Bronchial epithelial cell (primary cell): ENCODE data around the gene HAGH. TPM values are rescaled to one million over a fixed set of nuclear protein-coding genes. Genes with fewer than 3 reads are reported as not detected.

Source experiments
- DNase-seq: peaks from one replicate; pipeline ENCODE4 v3.0.0-alpha.2; 2010; ENCODE audit warnings: low read depth
- FAIRE-seq: peaks from 2 replicates; lab custom pipeline; 2011; peaks lifted over from hg19 to GRCh38; lab: Jason Lieb, UNC
- H3K27me3 ChIP-seq: 2 replicates; pipeline ENCODE4 v1.5.1; 2011; ENCODE audit warnings: low read length; ENCODE audit not compliant: control insufficient read depth, insufficient read depth
- H3K36me3 ChIP-seq: 2 replicates; pipeline ENCODE4 v1.5.1; 2011; ENCODE audit warnings: low read length; ENCODE audit not compliant: control insufficient read depth, insufficient read depth
- H3K4me3 ChIP-seq: 2 replicates; pipeline ENCODE4 v1.5.1; 2011; ENCODE audit warnings: mild to moderate bottlenecking, low read depth, low read length, control low read depth
- total RNA-seq: library from RNA; depleted of rRNA; stranded (reverse); fragments of >200 nt; gene quantifications from 2 replicates; pipeline ENCODE4 v1.2.1, GENCODE V29; 2014
- TF ChIP-seq, protein P1 (sequence below): IDR thresholded peaks from 2 replicates; pipeline ENCODE4 v1.5.1; 2011; ENCODE audit warnings: mild to moderate bottlenecking, moderate library complexity, low read length, control low read depth, inconsistent platforms; ENCODE audit not compliant: insufficient read depth, severe bottlenecking

HAGH gene
- total RNA-seq, 1 donor from 2014 or later = 60.0 TPM

DNA sequence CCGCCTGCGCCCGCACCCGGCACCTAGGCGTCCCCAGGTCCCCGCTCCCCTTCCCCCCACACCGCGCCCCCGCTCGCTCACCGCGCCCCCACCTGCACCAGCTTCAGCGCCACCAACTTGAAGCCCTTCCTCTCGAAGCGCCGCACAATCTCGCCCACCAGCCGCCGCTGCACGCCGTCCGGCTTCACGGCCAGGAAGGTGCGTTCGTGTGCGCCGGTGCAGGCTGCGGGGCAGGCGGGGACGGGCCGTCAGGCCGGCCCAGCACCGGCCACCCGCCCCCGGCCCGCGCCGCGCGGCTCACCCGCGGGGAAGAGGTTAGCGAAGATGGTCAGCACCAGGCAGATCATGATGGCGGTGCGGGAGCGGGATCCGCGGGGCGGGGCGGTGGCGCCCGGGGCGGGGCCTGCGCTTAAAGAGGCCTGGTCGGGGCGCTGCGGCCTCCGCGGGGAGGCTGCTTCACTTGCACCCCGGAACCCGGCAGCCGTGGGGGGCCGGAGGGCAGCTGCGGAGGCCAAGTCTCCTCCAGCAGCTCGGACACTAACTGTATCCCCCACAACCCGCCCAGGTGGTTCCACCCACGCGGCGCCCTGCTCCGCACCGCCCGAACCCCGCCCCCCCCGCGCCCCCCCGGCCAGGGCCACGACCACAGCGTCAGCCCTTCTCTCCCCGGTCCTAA lies 55.3 kb downstream of the HAGH start, which contains the start of gene NME3:
NME3 (minus strand) TSS at position 356 of the 676 bp plus-strand sequence; CDS start at position 347, 9 bp downstream.
- peak within 1 kb of the TSS; percentile 97 for H3K4me3 ChIP-seq
- FAIRE-seq = no peak
- TF ChIP-seq, protein P1, sequence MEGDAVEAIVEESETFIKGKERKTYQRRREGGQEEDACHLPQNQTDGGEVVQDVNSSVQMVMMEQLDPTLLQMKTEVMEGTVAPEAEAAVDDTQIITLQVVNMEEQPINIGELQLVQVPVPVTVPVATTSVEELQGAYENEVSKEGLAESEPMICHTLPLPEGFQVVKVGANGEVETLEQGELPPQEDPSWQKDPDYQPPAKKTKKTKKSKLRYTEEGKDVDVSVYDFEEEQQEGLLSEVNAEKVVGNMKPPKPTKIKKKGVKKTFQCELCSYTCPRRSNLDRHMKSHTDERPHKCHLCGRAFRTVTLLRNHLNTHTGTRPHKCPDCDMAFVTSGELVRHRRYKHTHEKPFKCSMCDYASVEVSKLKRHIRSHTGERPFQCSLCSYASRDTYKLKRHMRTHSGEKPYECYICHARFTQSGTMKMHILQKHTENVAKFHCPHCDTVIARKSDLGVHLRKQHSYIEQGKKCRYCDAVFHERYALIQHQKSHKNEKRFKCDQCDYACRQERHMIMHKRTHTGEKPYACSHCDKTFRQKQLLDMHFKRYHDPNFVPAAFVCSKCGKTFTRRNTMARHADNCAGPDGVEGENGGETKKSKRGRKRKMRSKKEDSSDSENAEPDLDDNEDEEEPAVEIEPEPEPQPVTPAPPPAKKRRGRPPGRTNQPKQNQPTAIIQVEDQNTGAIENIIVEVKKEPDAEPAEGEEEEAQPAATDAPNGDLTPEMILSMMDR = no peak
- peaks cover 27% of the 10 kb centered on the region for H3K36me3 ChIP-seq
- peak; percentile 35 for DNase-seq
- no peaks in the 10 kb centered on the region for H3K27me3 ChIP-seq

DNA sequence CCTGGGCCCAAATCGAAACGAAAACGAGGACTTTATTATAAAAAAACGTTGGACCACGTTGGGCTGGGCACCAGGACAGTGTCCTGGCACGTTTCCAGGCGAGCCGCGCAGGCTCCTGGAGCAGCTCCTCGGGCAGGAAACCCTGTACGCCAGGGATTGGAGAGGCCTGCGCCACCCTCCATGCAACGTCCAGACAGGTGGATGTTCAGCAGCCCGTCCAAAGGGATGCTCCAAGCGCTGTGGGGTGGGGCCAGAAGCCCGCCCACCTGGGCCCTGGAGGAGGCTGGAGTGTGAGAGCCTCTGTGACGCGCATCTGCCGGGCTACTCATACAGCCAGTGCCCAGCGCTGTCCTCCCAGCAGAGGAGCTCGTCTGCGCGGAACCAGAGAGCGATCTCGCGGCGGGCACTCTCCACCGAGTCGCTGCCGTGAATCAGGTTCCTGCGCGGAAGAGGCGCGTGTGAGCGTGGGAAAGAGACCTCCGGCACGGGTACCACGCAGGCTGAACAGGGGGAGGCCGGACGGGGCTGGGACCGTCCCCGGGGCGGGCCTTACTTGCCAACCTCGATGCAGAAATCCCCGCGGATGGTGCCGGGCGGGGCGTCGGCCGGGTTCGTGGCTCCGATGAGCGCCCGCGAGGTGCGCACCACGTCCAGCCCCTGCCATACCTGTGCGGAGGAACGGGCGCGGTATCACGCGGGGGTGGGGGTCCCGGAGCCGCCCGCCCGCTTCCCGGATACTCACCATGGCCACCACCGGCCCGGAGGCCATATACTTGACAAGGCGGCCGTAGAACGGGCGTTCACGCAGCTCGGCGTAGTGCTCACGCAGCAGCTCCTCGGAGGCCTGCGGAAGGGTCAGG lies 56.1 kb downstream of the HAGH start:
- H3K27me3 ChIP-seq = no peaks in the 10 kb centered on the region
- H3K4me3 ChIP-seq = peak overlapping the region; percentile 97
- DNase-seq = peak; percentile 65
- H3K36me3 ChIP-seq = peaks cover 25% of the 10 kb centered on the region
- TF ChIP-seq, protein P1 = no peak
- FAIRE-seq = no peak

DNA sequence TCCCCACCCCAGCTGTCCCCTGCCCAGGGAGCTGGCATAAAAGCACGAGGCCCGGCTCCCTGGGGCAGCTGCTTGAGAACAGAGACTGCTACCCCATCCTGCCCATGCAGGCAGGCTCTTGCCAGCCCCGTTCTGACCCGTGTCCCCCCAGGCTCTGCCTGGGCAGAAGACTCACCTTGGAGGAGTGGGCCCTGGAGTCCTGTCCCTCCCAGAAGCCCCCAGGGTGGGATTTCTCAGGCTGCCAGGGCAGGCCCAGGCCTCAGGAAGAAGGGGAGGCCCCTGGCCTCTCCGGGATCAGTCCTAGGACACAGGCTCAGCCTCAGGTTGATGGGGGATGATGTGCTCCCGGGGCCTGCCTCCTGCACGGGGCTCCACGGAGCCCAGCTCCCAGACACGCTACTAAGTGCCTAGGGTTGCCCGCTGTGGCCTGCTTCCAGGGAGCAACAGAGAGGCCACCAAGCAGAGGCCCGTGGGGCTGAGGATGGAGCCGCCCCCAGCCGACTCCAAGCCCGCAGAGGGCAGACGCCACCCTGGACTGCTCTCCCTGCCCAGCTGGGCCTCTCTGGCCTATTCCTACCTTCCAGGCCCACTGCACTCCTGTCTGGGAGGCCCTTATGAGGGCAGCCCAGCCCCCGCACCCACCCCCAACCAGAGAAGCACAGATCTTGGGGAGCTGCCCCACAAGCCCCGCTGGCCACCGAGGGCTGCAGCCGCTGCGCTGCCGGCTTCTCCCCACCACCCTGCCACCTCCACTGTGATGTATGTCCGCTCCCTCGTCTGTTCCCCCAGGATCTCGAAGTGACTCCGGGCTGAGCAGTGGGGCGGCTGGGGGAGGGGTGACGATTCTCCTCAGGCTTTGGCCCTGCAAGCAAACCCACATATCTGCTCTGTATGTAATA lies 57.0 kb downstream of the HAGH start:
- FAIRE-seq (no peak), DNase-seq (no peak)
- Histone ChIP-seq H3K27me3 (no peaks in the 10 kb centered on the region), H3K4me3 (no peak overlapping the region), H3K36me3 (peaks cover 30% of the 10 kb centered on the region)
- TF ChIP-seq, protein P1 = no peak

DNA sequence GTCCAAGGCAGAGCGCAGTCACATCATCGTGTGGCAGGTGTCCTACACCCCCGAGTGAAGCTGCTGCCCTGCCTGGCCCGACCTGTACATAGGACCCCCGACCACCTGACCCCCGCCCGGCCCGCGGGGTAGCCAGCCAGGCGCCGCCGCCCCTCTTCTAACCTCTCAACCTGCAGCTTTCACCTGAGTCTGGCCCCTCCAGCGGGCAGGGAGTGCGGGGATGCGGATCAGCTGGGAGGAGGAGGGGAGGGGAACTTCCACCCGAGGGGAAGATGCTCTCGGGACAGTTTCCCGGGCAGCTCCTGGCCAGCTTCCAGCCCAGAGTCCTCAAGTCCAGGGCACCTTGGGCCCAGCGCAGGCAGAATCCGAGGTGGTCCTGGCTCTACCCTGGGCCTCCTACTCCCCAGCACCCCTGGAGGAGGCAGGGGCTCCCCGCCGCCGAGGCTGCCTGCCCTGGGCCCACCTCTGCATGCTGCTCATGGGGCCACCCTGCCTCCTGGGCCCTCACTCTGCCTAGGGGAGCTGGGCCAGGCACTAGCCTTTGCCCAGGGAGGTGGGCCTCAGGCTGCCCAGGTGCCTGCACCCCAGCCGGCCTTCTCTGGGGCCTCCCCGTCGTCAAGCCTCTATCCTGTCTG lies 57.7 kb downstream of the HAGH start:
- no peaks in the 10 kb centered on the region for H3K27me3 ChIP-seq
- H3K36me3 ChIP-seq = peaks cover 36% of the 10 kb centered on the region
- FAIRE-seq (no peak), DNase-seq (no peak)
- H3K4me3 ChIP-seq = no peak overlapping the region
- TF ChIP-seq, protein P1 = no peak

DNA sequence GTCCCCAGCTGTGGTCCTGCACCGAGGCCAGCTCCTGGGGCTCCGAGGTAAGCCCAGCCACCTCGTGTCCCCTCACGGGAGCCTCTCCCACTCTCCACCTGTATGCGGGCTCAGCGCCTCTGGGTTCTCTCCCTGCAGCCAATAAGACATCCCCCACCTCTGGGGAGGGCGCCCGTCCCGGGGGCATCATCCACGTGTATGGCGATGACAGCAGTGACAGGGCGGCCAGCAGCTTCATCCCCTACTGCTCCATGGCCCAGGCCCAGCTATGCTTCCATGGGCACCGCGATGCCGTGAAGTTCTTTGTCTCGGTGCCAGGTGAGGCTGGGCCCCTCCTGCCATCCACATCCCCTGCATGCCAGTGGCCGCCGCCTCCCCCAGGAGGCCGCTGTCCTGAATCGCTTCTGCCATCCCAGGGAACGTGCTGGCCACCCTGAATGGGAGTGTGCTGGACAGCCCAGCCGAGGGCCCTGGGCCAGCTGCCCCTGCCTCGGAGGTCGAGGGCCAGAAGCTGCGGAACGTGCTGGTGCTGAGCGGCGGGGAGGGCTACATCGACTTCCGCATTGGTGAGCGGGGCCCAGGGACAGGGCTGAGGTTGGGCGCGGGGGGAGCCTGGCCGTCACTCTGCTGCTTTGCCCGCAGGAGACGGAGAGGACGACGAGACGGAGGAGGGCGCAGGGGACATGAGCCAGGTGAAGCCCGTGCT lies 58.4 kb downstream of the HAGH start:
- FAIRE-seq (no peak), DNase-seq (no peak)
- Histone ChIP-seq H3K36me3 (peaks cover 39% of the 10 kb centered on the region), H3K4me3 (no peak overlapping the region), H3K27me3 (no peaks in the 10 kb centered on the region)
- TF ChIP-seq, protein P1 = no peak
